EL (cell line): ENCODE measurements around the gene TLCD2.
"Not testable (repeated sequence)": the region's sequence is repeated elsewhere in the genome, so short reads cannot be mapped to it uniquely, and the experiment has no call there.

Experiments used
- DNase-seq: peaks from one replicate; pipeline ENCODE4 v3.0.0-alpha.2; 2016

The TLCD2 gene

DNA sequence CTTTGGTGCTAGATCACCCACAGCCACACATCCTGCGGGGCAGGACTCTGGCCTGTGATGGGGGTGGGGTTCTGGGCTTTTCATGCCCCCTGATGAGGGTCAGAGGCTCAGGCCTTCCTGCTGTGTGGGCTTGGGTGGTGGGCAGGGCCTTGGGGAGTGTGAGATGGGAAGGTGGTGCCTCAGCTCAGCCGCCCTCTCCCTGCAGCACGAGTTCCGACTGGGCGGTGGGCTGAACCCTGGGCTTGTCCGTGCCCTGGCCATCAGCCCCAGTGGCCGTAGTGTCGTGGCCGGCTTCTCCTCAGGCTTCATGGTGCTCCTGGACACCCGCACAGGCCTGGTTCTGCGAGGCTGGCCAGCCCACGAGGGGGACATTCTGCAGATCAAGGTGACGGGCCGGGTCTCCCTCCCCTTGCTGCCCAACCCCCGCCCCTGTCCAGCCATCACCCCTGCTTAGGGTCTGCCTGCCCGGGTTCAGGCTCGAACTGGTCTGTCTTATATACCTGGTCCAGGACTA, 25.7 kb upstream of the TLCD2 start:
- no peak for DNase-seq

DNA sequence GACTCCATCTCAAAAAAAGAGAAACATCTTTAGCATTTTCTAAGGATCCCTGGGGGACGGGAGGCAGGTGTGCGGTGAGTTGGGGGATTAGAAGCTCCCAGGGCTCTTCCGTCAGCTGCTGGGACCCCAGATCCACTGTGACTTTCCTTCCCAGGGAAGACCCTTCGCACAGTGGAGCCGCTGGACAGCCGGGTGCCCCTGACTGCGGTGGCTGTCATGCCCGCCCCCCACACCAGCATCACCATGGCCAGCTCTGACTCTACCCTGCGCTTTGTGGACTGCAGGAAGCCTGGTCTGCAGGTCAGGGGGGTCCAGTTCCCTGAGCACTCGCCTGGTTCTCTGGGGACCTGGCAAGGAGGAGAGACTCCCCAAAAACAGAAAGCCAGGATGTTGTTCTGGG, 25.2 kb upstream of the TLCD2 start:
- DNase-seq = no peak

- no peak for DNase-seq
Measured at GRCh38 chr17:1733759-1734158, 23.6 kb upstream of the TLCD2 start.

DNA sequence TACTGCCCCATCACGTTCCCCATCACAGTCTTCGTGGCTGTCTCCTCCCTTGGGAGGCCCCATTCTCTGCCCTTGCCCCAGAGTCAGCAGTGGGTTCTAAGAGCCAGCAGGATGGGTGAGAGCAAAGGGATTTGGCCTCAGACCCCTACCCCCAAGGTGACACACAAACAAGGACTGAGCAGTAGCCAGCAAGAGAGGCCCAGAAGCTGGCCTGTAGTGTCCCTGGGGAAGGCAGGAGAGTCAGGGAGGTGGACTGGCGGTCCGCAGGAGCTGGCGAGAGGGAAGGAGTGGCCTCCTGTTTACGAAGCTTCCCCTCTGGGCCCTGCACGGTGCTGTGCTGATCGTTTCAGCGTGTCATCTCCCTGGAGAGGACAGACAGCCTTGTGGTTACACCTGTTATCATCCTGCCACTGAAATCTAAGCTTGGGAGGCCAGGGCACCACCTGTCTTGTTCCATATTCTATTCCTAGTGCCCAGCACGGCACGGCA, 22.7 kb upstream of the TLCD2 start:
- DNase-seq = no peak

GRCh38 chr17:1732241-1732832, 22.2 kb upstream of the TLCD2 start:
- no peak for DNase-seq

DNA sequence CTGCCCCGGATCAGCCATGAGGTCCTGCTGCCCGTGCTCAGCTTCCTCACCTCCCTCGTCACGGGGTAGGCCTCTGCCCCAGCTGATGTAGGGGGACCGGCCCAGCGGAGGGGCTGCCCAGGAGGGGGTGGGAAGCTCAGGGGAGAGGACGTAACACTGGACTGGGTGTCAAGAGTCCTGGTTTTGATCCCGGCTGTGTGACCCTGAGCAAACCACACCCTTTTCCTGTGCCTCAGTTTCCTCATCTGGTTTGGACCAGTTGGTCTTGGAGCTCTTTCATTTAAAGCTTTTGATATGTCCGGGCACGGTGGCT, 21.0 kb upstream of the TLCD2 start:
- no peak for DNase-seq

DNA sequence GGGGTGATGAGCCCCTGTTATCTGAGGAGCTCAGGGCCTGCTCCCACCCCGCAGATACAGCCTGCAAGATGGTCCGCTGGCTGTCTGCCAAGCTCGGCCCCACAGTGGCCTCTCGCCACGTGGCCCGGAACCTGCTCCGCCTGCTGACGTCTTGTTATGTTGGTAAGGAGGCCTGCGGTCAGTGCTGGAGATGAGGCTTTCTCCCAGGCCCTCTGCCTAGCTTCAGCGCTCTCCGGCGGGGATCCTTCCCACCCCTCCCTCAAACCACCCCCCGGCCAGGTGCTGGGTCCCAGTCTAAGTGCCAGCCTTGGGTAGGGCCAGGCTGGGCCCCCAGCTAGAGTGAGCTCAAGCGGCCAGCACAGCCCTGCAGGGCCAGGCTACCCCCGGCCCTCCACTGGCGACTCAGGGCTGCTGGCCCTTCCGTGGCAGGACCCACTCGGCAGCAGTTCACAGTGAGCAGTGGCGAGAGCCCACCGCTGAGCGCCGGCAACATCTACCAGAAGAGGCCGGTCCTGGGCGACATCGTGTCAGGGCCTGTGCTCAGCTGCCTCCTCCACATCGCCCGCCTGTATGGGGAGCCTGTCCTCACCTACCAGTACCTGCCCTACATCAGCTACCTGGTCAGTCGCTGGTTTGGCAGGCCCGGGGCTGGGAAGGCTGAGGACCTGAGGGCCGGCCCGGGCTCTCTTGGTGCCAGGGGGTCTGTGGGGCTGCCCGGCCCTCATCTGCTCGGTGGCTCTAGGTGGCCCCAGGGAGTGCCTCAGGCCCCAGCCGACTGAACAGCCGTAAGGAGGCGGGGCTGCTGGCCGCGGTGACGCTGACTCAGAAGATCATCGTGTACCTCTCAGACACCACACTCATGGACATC, 20.4 kb upstream of the TLCD2 start:
- DNase-seq = peak; percentile 87

DNA sequence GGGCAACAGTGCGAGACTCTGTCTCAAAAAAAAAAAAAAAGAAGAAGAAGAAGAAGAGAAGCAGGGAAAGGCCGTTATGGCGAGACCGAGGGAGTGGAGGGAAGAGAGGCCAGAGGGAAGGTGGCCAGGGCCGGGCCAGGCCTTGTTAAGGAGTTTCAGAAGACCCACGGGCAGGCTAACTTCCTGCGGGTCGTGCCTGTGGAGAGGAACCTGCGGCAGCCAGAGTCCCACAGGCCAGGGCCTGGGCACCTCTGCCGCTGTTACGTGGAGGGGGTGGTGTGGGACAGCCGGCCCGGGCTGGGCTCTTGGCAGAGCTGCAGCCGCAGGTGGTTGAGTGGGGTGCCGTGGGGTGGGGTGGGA, 19.8 kb upstream of the TLCD2 start:
- DNase-seq = no peak

DNA sequence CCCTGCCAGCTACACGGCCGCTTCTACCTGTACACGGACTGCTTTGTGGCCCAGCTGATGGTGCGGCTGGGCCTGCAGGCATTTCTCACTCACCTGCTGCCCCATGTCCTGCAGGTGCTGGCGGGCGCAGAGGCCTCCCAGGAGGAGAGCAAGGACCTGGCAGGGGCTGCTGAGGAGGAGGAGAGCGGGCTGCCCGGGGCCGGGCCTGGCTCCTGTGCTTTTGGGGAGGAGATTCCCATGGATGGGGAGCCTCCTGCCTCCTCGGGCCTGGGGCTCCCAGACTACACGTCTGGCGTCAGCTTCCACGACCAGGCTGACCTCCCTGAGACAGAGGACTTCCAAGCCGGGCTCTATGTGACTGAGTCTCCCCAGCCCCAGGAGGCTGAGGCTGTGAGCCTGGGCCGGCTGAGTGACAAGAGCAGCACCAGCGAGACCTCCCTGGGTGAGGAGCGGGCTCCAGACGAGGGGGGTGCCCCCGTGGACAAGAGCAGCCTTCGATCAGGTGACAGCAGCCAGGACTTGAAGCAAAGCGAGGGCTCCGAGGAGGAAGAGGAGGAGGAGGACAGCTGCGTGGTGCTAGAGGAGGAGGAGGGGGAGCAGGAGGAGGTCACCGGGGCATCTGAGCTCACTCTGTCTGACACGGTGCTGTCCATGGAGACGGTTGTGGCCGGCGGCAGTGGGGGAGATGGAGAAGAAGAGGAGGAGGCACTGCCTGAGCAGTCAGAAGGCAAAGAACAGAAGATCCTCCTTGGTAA, 17.9 kb upstream of the TLCD2 start:
- DNase-seq = no peak

DNA sequence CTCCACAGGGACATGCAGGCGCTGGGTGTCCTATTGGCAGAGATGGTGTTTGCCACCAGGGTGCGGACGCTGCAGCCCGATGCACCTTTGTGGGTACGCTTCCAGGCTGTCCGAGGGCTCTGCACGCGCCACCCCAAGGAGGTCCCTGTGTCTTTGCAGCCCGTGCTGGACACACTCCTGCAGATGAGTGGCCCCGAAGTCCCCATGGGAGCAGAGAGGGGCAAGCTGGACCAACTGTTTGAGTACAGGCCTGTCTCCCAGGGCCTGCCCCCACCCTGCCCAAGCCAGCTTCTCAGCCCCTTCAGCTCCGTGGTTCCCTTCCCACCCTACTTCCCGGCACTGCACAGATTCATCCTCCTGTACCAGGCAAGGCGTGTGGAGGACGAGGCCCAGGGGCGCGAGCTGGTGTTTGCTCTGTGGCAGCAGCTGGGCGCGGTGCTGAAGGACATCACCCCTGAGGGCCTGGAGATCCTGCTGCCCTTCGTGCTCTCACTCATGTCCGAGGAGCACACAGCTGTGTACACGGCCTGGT, 17.1 kb upstream of the TLCD2 start:
- DNase-seq = no peak

DNA sequence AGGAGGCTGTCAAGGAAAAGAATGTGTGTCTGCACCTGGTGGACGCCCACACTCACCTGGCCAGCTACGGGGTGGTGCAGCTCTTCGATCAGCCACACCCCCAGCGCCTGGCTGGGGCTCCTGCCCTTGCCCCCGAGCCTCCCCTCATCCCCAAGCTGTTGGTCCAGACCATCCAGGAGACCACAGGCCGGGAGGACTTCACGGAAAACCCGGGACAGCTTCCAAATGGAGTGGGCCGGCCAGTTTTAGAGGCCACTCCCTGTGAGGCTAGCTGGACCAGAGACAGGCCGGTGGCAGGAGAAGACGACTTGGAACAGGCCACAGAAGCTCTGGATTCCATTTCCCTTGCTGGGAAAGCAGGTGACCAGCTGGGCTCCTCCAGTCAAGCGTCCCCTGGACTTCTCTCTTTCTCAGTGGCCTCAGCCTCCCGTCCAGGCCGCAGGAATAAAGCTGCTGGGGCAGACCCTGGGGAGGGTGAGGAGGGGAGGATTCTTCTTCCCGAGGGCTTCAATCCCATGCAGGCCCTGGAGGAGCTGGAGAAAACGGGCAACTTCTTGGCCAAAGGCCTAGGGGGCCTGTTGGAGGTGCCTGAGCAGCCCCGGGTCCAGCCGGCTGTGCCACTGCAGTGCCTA, 16.6 kb upstream of the TLCD2 start:
- no peak for DNase-seq

DNA sequence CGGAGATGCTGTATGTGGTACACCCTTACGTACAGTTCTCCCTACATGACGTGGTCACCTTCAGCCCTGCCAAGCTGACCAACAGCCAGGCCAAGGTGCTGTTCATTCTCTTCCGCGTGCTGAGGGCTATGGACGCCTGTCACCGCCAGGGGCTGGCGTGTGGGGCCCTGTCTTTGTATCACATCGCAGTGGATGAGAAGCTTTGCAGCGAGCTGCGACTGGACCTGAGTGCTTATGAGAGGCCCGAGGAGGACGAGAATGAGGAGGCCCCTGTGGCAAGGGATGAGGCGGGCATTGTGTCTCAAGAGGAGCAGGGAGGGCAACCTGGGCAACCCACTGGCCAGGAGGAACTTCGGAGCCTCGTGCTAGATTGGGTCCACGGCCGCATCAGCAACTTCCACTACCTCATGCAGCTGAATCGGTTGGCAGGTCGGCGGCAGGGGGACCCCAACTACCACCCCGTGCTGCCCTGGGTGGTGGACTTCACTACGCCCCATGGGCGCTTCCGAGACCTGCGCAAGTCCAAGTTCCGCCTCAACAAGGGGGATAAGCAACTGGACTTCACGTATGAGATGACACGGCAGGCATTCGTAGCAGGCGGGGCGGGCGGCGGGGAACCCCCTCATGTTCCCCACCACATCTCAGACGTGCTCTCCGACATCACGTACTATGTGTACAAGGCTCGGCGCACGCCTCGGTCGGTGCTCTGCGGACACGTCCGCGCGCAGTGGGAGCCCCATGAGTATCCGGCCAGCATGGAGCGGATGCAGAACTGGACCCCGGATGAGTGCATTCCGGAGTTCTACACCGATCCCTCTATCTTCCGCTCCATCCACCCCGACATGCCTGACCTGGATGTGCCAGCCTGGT, 15.7 kb upstream of the TLCD2 start:
- no peak for DNase-seq

- no peak for DNase-seq
Measured at GRCh38 chr17:1724869-1725641, 14.9 kb upstream of the TLCD2 start.

DNA sequence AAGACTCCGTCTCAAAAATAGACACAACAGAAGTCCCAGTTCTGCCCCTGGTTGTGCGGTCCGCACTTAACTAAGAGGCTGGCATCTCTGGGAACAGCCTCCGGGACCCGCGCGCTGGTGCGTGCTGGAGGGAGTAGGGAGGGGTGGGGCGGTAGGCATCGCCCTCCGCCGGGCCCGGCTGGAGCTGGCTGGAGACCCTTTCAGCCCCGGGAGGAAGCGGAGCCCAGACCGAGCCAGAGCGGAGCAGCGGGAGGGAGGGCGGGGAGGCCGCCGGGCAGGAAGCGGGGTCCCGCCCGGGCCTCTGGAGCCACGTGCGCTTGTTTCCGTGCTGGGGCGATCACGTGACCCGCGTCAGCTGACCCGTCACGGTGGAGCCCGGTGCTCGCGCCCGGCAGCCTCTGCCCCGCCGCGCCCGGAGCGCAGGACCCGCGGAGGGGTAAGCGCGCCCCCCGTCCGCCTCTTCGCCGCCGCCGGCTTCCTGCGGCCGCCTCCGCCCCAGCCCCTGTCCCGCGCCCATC, 14.2 kb upstream of the TLCD2 start, which contains the start of gene WDR81:
Gene WDR81, plus strand, starts transcription at position 354 of the 518 bp plus-strand sequence. CDS start 256 bp downstream, outside the sequence.
- peak; percentile 84 for DNase-seq

- DNase-seq = not testable (repeated sequence)
Measured at GRCh38 chr17:1722022-1722421, 11.8 kb upstream of the TLCD2 start.

- peak; percentile 52 for DNase-seq
Measured at GRCh38 chr17:1720856-1721386, 10.7 kb upstream of the TLCD2 start.

GRCh38 chr17:1718362-1719165, 8.4 kb upstream of the TLCD2 start:
- DNase-seq = no peak

- peak; percentile 100 for DNase-seq
Measured at GRCh38 chr17:1716912-1717695, 6.9 kb upstream of the TLCD2 start.
